HG03196 (cell line): ENCODE data around the gene CCDC187.

Experiments
- ATAC-seq: cut with Tn5 transposase; IDR thresholded peaks from one replicate; pipeline ENCODE4 v1.9.1; 2021; ENCODE audit not compliant: unreplicated experiment

CCDC187 gene

DNA sequence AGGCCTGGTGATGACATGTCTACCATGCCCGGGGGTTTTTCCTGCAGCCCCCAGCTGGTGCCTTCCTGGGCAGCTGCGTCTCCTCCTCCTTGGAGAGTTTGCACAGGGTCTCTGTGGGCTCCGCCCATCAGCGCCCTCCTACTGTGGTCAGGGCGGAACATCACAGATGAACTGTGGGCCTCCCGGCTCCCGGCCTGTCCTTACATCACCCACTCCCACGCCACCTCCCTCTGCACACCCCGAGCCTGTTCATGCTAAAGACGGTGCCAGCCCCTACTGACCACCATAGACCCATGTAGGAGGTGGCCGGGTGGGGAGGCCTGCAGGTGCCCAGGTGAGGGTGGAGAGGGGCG is 36.0 kb upstream of the CCDC187 start:
- no peak for ATAC-seq

DNA sequence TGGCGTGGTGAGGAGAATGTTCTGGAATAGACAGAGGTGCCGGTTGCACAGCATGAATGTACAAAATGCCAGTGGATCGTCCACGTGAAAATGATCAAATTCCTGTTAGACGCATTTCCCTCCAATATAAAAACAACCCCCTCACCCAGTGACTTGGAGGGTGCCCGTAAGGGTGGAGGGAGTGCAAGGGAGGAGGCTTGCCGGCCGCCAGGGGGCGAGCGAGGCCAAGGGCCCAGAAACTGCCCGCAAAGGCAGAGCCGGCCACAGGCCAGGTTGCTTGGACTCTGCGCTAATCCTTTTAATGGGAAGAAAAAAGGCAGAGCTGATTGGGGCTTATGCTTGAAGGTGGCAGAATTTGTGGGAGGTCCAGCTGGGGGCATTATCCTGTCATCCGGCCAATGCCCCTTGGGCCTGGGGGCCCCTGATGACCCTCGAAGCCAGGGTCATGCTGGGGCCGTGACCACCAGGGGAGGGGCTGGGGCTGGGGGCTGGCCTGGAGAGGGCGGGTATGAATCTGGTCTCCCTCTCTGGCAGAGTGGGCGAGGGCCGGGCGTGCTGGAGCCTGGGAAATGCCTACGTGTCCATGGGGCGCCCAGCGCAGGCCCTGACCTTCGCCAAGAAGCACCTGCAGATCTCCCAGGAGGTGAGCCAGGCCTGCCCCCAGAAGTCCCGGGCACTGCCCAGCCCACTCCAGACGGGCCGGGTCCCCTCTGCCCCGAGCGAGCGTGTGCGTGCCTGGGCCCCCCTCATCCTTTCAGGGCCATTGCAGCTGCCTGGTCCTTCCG is 35.5 kb upstream of the CCDC187 start:
- no peak for ATAC-seq

DNA sequence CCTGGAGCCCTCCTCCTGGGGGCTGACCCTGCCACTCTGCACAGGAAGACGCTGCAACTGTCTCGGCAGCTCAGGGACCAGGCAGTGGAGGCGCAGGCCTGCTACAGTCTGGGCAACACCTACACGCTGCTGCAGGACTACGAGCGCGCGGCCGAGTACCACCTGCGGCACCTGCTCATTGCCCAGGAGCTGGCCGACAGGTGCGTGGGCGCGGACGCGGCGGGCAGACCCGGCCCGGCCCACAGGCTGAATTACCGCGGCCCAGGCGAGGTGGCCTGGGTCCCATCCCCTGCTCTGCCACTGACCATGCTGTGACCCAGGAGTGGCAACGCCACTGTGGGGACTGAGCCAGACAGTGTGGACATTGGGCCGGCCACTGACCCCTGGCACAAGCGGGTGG is 34.6 kb upstream of the CCDC187 start:
- ATAC-seq = no peak

DNA sequence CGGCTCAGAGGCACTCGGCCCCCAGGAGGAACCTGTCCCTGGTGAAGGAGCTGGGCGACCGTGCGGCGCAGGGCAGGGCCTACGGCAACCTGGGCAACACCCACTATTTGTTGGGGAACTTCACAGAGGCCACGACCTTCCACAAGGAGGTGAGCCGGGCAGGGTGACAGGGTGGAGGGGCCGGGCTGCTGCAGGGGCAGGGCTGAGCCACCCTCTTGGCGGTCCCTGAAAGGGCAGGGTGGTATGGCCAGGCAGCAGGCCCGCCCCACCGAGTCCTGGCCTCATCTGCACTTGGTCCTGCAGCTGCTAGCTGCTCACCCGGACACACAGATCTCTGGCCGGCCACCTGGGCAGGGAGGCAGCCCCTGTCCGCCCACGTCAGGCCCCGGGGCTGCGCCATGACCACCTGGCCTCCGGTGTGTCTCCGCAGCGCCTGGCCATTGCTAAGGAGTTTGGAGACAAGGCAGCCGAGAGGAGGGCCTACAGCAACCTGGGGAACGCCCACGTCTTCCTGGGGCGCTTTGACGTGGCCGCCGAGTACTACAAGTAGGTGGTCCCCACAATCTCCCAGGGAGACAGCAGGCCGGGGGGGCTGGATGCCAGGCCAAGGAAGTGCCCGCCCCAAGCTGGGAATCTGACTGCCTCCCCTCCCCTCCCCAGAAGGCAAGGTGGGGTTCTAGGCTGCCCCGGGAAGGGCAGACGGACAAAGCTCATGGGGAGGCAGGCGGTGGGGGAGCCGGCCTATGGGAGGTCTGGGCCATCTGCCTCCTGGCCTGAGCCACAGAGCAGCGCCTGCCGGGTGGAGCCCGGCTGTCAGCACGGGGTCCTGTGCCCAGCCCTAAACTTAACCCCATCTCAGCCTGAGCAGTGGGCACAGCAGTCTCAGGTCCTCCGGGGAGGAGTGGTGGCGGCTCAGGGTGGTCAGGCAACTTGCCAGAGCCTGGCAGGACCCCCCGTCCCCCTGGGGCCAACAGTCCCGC is 33.8 kb upstream of the CCDC187 start:
- no peak for ATAC-seq

DNA sequence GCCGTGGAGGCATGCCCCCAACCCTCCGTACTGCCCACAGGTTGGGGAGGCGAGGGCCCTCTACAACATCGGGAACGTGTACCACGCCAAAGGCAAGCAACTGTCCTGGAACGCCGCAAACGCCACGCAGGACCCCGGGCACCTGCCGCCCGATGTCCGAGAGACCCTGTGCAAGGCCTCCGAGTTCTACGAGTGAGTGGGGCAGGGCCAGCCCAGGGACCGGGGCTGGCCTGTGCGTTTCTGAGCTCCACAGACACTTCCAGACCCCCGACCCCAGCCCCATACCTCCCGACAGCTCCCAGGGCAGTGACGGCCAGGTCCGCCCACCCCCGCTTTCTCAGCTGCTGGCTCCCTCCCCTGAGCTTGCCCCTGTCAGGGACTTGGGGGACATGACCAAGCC is 33.0 kb upstream of the CCDC187 start:
- no peak for ATAC-seq

DNA sequence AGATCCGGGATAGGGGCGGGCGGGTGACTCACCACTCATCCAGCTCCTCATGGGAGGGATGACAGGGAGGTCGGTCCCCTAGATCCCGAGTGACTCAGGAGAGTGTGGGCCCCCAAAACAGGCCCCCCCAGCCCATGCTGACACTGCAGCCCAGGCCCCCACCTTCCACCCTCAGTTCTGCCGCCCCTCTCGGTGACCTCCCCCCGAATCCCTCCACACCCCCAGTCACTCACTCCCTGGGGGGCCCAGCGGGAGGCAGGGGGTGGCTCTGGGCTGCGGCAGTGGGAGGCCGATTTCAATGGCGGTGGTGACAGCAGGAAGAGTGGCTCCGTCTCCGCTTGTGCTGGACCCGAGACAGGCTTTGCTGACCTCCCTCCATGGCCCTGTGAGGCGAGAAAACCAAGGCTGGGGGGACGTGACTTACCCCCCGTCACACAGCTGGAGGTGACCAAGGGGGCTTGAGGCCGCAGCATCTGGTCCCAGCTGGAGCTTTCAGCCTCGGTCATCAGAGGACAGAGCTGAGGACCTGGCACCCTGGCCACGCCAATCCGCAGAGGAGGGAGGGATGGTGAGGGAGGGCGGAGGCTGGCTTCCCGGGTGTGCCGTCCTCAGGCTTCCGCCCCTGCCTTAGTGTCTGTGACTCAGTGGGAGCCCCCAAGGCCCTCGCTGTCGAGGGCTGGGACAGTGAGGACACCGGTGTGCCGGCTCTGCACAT is 32.4 kb upstream of the CCDC187 start:
- ATAC-seq = no peak

DNA sequence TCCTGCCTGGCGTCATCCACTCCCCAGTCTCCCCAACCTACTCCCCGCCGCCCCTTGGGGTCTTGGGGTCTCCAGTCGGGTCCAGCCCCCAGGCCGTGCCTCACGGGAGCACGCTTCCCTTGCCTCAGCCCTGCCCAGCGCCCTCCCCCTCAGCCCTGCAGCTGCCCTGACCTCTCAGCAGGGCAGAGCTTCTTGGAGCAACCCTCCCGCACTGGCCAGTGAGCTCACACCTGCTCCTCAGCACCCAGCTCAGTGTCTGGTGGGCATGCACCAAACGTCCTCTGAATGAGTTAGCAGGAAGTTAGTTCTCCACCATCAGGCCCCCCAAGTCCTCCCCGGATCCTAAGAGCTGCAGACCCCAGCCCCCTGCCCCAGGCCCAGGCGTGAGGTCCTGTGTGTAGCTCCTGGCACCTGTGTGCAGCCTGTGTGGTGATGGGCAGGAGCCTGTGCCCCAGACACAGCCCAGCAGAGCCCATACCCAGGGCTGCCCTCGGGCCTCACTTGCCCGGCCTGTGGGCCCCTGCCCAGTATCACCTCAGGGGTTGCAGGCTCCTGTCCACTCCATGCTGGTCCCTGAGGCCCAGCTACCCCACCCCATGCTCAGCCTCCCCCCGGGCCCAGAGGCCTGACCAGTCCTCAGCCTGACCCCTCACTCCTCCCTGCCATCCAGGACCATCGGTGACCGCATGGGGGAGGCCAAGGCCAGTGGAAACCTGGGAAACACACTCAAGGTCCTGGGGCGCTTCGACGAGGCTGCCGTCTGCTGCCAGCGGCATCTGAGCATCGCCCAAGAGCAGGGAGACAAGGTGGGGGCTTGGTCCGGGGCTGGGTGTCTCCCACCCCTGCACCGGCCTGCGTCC is 31.6 kb upstream of the CCDC187 start:
- no peak for ATAC-seq

DNA sequence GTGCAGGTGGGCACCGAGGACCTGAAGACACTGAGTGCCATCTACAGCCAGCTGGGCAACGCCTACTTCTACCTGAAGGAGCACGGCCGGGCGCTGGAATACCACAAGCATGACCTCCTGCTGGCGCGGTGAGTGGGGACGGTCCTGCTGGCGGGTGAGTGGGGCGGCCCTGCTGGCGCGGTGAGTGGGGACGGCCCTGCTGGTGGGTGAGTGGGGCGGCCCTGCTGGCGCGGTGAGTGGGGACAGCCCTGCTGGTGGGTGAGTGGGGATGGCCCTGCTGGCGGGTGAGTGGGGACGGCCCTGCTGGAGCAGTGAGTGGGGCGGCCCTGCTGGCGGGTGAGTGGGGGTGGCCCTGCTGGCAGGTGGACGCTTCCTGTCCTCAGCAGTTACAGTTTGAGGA is 30.6 kb upstream of the CCDC187 start:
- no peak for ATAC-seq

DNA sequence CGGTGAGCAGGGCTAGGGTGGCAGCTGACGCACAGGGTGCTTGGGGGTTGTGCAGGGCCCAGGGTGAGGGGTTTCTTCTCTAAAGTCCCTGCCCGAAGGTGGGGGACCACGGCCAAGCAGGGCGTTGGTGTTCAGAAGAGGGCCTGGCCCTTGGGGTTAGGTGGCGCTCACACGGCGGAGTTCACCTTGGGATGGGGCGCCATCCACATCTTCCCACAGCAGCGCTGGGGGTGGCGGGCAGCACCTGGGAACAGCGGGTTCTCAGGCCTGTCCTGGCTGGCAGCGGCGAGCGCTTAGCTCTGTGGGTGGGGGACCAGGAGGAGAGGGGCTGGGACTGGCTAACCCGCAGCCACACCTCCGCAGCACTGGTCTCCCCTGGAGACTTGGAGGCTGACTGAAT is 29.6 kb upstream of the CCDC187 start:
- no peak for ATAC-seq

DNA sequence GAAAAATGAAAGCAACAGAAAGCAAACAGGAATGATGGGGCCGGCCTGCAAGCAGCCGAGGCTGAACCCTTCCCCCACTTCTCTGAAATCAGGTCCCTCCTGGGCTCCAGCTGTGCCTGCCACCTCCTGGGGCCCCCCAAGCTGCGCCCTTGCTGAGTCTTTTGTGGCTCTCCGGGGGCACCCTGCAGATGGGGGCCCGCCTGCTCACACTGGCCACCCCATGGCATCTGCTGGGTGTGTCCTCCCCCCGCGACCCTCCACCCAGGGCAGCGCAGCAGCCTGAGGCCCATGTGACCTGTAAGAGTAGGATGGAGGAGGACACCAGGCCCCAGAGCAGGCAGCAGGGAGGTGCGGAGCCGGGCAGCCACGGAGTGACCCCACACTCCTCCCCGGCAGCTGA is 29.2 kb upstream of the CCDC187 start:
- no peak for ATAC-seq

DNA sequence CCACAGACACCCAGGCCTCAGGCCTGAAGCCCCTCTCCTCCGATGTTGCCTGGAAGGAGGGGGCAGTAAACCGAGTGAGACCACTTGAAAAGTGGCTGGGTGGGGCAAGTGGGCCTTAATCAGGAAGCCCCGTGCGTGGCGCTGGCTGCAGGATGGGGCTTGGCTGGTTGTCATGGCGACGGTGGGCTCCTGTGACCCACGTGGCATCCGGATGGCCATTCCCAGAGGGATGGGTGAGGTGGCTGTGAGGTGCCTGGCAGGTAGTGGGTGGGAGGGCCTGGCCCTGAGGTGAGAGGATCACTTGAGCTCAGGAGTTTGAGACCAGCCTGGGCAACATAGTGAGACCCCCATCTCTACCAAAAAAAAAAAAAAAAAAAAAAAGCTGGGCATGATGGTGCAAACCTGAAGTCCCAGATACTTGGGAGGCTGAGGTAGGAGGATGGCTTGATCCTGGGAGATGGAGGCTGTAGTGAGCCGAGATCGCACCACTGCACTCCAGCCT is 28.6 kb upstream of the CCDC187 start:
- no peak for ATAC-seq

DNA sequence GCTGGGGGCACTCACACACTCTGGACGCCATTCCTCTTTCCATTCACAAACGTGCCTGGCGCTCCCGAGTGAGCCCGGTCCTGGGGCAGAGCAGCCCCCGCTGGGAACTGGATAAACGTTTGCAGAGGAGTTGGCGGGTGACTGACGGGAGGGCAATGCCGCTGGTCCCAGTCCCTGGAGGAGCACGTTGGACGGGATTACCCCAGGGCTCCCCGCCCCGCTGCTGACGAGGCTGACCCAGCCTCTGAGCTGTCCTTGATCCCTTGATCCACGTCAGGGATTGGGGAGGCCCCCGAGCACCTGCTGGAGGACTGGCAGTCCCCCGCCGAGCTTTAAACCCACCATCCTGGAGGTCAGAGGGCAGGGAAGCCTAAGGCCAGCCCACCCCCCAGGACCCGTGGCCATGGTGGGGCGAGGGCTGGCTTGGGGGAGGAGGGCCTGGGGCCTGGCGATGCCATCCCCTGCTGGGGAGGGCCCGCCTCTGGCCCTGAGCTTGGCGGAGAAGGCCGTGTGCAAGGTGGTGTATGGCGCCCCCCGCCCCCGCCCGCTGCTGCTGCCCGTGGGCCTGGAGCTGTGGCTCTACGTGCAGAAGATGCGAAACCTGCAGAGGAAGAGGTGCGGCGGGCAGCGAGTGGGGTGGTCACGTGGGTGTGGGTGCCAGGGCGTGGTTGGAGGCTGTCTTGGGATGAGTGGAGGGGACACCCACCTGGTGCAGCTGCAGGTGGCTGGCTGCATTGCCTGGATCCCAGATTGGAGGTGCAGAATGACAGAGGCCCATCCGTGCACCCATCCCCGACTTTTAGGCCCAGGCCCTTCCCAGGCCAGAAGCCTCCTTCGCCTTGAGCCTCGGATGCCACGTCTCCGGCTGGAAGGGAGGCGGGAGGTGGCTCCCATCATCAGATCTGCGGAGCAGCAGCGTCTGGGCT is 27.9 kb upstream of the CCDC187 start:
- ATAC-seq = no peak

DNA sequence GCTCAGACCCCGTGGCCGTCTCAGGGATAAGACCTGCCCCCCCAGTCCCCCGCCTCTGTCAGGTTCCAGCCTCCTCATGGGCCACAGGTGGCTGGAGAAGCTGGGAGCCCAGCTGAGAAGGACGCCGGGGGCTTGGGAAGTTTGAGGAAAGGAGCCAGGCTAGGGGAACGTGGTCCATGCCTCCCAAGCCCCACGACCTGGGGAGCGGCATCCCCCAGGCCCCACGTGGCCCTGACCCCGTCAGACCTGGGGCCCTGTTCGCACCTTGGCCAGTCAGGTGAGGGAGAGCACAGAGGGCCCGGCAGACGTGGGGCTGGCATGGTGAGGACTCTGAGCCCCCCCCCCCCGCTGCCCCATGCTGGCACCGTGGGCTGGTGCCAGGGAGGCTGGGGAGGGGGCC is 27.1 kb upstream of the CCDC187 start:
- ATAC-seq = no peak

DNA sequence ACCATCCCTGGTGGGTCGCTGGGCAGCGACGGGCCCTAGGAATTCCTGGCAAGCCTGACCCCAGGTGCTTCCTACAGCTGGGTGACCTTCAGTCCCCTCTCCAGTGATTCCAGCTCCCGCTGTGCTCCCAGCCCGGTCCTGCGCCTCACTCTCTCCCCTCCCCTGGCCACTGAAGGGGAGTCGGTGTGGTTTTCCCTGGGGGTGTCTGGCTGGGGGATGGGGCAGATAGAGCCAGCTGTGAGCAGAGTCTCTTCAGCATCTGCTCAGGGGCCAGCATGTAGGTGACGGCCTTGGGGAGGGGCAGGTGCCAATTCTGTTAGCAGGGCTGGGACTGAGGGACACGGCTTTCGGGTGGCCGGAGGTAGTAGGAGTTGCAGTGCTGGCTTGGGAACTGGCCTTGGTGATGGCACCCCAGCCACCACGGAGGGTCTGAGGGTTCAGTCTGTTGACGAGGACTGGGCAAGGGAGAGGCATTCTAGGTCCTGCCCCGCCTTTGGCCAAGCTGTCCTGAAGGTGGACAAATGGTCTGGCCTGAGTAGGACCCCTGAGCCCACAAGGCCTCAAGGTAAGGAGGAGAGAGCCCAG is 26.6 kb upstream of the CCDC187 start:
- ATAC-seq = no peak

DNA sequence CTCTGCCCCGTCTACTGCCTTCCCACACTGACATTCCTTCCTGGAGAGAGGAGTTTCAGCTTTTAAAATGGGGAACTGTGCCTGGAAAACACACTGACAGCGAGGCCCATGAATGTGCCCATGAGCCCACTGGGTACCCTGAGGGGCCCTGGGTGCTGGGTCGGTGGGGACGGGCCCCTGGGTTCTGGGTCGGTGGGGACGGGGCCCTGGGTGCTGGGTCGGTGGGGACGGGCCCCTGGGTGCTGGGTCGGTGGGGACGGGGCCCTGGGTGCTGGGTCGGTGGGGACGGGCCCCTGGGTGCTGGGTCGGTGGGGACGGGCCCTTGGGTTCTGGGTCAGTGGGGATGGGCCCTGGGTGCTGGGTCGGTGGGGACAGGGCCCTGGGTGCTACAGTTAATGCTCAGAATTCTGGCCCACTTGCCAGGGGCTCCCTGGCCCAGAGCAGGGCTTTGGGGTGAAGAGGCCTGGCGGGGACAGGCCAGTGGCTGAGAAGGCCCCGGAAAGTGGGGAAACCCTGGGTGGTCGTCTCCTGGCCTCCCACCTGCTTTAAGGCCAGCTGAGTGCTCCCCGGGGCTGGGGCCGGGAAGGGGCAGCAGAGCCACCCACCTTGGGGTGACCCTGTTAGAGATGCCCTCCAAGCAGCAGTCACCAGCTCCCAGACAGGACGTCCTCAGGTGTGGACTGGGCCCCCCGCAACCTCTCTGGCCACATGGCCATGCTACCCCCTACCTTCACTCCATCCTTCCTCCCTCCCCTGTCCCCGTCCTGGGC is 25.9 kb upstream of the CCDC187 start:
- ATAC-seq = no peak

DNA sequence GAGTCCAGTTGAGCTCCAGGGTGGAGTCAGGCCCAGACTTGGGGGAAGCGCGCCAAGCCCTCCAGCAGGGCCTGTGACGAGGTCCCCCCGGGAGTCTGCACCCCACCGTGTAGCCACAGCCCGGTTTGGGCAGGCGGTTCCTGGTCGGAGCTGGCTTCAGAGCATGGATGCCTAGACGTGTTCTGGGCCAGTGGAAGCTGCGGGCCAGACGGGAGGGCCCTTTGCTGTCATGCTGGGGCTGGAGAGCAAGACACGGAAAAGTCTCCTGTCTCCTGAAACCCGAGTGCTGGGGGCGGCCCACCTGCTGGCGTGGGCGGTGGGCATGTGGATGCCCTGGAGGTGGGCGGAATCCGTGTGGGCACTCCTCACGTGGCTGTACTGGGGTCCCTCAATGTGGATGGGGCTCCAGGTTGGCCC is 25.3 kb upstream of the CCDC187 start:
- no peak for ATAC-seq

DNA sequence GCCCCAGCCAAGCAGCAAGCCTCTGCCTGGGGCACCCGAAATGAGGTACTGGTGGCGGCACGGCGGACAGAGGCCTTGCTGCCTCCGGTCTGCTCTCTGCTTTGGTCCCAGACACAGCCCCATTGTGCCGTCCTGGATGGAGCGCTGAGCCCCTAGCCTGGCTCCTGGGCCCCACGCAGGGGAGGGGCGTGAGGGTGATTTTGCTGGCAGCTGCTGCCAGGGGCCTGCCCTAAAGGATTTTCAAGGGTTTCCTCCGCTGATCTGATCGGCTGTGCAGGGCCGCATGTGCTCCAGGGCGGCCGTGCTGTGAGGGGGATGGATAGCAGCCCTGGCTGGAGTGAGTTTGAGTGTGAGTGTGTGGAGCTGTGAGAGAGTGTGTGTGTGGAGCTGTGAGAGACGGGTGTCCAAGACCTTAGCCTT is 24.7 kb upstream of the CCDC187 start:
- ATAC-seq = no peak

DNA sequence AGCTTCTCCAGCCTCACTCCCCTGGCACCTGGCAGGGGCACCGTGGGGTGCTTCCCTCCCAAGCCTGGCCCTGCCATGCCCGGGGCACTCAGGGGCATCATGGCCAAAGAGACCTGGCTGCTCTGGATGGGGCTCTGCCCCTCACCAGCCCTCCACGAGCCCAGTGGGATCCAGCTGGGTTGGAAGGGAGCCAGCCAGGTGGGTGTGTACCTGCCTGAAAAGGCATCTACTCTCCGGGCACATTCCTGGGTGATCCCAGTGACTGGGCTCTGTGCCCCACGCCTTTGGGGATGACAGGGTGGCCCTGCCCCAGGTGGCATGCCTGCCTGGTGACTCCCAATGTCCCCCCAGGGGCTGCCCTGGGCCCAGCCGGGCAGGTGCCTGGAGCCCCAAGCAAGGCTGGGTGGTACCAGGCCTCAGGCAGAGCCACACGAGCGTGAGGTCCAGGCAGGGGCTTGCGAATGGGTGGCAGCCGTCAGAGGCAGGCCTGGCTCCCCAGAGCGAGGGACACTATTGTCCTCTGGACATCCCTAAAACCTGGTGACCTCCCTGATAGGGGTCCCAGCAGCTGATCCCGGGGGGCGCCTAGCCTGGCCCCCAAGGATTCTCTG is 24.2 kb upstream of the CCDC187 start:
- no peak for ATAC-seq
